CD4-positive, alpha-beta memory T cell (primary cell): ENCODE results near the gene PALLD. TPM values are rescaled to one million over a fixed set of nuclear protein-coding genes. Genes with fewer than 3 reads are reported as not detected.

Source experiments
- CTCF ChIA-PET: fragments of 350-600 bp; sonication (Branson Sonifier 250); formaldehyde crosslinking; loops from one replicate; lab custom pipeline; 2021; ENCODE audit warnings: inconsistent platforms; ENCODE audit not compliant: partially characterized antibody; lab: Charles Lee
- POLR2A ChIA-PET: fragments of 350-600 bp; sonication (Branson Sonifier 250); formaldehyde crosslinking; loops from one replicate; lab custom pipeline; 2021; ENCODE audit not compliant: partially characterized antibody; lab: Charles Lee
- DNase-seq, 5 donors: peaks; one replicate each; pipeline versions ENCODE4 v3.0.0 to v3.0.0-alpha.2; 2020 to 2022; ENCODE audit warnings: mixed read lengths in 1 of 5
- H3K27ac ChIP-seq: one replicate; pipeline ENCODE4 v1.7.0; 2013; ENCODE audit warnings: low read depth, low read length
- H3K27me3 ChIP-seq: 2 replicates; pipeline ENCODE4 v1.7.0; 2013; ENCODE audit warnings: mild to moderate bottlenecking, low read length, moderate library complexity; ENCODE audit not compliant: insufficient read depth
- H3K36me3 ChIP-seq: 2 replicates; pipeline ENCODE4 v1.7.0; 2013; ENCODE audit warnings: mild to moderate bottlenecking, low read length, moderate library complexity; ENCODE audit not compliant: insufficient read depth
- H3K4me1 ChIP-seq: 2 replicates; pipeline ENCODE4 v1.7.0; 2013; ENCODE audit warnings: mild to moderate bottlenecking, low read length, moderate library complexity; ENCODE audit not compliant: insufficient read depth
- H3K4me3 ChIP-seq, 2 donors: one replicate each; pipeline ENCODE4 v1.7.0; 2013; ENCODE audit warnings: low read length in 2 of 2, mild to moderate bottlenecking in 1 of 2
- H3K9me3 ChIP-seq, 2 donors: one replicate each; pipeline ENCODE4 v1.7.0; 2013; ENCODE audit warnings: low read length in 2 of 2, control low read depth in 1 of 2; ENCODE audit not compliant: control insufficient read depth in 1 of 2
- H3K27ac Mint-ChIP-seq, 7 donors: one replicate each; pipeline ENCODE4 v1.8.0; 2020 to 2021; ENCODE audit warnings: mixed read lengths in 7 of 7, mild to moderate bottlenecking in 6 of 7, inconsistent platforms in 3 of 7, moderate library complexity in 3 of 7
- H3K27me3 Mint-ChIP-seq, 2 donors: one replicate each; pipeline ENCODE4 v1.8.0; 2020 to 2021; ENCODE audit warnings: mixed read lengths in 2 of 2
- H3K36me3 Mint-ChIP-seq, 2 donors: one replicate each; pipeline ENCODE4 v1.8.0; 2020 to 2021; ENCODE audit warnings: mixed read lengths in 2 of 2, inconsistent platforms in 1 of 2, mild to moderate bottlenecking in 1 of 2
- H3K4me1 Mint-ChIP-seq, 4 donors: one replicate each; pipeline ENCODE4 v1.8.0; 2020 to 2021; ENCODE audit warnings: mixed read lengths in 4 of 4, mild to moderate bottlenecking in 1 of 4
- H3K4me3 Mint-ChIP-seq, 8 donors: one replicate each; pipeline ENCODE4 v1.8.0; 2020 to 2021; ENCODE audit warnings: mixed read lengths in 8 of 8, mild to moderate bottlenecking in 7 of 8, moderate library complexity in 6 of 8, inconsistent platforms in 3 of 8
- H3K9me3 Mint-ChIP-seq, 8 donors: one replicate each; pipeline ENCODE4 v1.8.0; 2020 to 2021; ENCODE audit warnings: mixed read lengths in 8 of 8, mild to moderate bottlenecking in 5 of 8, inconsistent platforms in 3 of 8, moderate library complexity in 1 of 8
- intact Hi-C: fragments of 100-400 bp; cut with micrococcal nuclease; formaldehyde crosslinking; loops from one replicate; pipeline ENCODE4 v1.15.1; 2023
- polyA plus RNA-seq, 2 donors: library from polyadenylated mRNA; unstranded; fragments of 300-500 nt; fragmentation: Illumina TruSeq; gene quantifications; one replicate each; pipeline ENCODE4 v1.2.3, GENCODE V29; 2021
- total RNA-seq, 2 experiments: library from RNA; stranded (reverse); gene quantifications; one replicate each; pipeline ENCODE4 v1.2.3, GENCODE V29; 2021

PALLD gene
- total and polyA plus RNA-seq, 4 experiments from 2014 or later: 0.55 to 1.4 (median 1.0) TPM; not detected in 1

DNA sequence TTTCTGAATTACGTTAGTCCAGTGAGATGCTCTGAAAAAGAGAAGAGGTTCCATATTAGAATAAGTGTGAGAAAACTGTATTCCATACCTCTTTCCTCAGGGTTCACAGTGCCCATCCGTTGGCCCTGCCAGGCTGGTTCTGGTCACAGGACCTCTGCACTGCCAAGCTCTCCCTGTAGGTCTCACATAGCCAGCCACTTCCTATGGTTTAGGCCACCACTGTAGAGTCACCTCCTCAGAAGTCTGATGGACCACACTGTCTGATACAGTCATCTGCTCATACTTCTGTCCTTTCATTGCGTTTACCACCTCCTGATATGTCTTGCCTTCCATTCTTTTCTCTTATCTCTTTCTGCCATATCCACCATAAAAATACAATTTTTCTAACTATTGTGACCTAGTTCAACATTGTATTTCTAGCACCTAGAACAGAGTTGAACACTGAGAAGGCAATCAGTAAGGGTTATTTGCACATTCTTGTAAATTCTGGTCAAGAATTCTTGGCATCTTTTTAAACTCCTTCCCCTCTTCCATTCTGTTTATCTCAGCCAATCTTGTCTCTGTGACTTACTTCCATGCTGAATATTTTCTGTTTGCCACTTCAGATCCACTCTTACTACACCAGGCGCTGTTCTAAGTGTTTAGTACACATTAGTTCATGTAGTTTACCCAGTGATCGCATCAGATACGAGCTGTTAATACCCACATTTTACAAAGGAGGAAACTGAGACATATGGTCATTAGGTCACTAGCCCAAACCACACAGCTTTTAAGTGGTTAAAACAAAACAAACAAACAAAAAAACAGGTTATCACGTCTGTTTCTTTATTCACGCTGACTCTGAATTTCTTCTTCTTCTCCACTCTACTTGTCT lies 387.6 kb downstream of the PALLD start:
- intact Hi-C loops: no loop called here
- H3K36me3 ChIP-seq: no peaks in the 10 kb centered on the region
- no peak overlapping the region for H3K4me3 ChIP-seq
- Mint-ChIP-seq H3K4me1 (no peaks in the 10 kb centered on the region), H3K27ac (no peak overlapping the region), H3K27me3 (peaks cover 16 to 18% of the 10 kb centered on the region in 2 donors), H3K9me3 (peaks cover 0 to 4% (median 0%) of the 10 kb centered on the region in 8 donors), H3K4me3 (peak overlapping the region in 1 of 8 donors; percentile 22), H3K36me3 (no peaks in the 10 kb centered on the region)
- POLR2A ChIA-PET: no interaction called here
- CTCF ChIA-PET: no interaction called here
- no peaks in the 10 kb centered on the region for H3K4me1 ChIP-seq
- no peak for DNase-seq
- no peak overlapping the region for H3K27ac ChIP-seq
- no peaks in the 10 kb centered on the region for H3K9me3 ChIP-seq
- H3K27me3 ChIP-seq: peaks cover under 1% of the 10 kb centered on the region

DNA sequence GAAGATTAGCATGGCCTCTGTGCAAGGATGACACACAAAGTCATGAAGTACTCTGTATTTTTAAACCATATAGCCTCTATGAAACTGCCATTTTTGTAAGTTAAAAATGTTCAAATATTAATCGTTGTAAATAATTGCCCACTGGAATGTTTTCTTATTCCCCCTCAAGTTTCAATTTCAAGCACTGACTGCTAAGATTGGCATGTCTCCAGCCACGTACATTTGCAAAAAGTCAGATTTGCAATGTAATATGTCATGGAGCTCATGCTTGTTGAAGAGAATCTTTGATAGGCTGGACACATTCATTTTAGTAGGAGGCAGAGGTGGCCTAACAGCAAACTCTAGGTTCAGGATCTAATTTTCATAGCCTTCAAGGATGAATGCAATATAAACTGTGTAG lies 388.5 kb downstream of the PALLD start:
- Mint-ChIP-seq H3K4me3 (no peak overlapping the region), H3K4me1 (no peaks in the 10 kb centered on the region), H3K36me3 (no peaks in the 10 kb centered on the region), H3K9me3 (peaks cover 0 to 4% (median 0%) of the 10 kb centered on the region in 8 donors), H3K27me3 (peaks cover 10% of the 10 kb centered on the region in 2 donors), H3K27ac (no peak overlapping the region)
- ChIA-PET POLR2A (no interaction called here), CTCF (no interaction called here)
- Histone ChIP-seq H3K4me3 (no peak overlapping the region), H3K27me3 (no peaks in the 10 kb centered on the region), H3K27ac (no peak overlapping the region), H3K4me1 (no peaks in the 10 kb centered on the region), H3K36me3 (no peaks in the 10 kb centered on the region), H3K9me3 (no peaks in the 10 kb centered on the region)
- no peak for DNase-seq
- intact Hi-C loops: no loop called here

DNA sequence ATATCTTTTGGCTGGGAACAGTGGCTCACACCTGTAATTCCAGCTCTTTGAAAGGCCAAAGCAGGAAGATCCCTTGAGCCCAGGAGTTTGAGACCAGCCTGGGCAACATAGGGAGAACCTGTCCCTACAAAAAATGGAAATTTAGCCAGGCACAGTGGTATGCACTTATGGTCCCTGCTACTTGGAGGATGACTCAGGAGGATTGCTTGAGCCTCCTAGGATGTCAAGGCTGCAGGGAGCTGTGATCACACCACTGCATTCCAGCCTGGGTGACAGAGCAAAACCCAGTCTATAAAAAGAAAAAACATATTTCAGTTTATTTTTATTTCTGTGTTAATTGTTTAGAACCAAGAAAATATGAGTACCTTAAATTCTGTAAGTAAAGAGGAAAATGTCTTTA lies 389.5 kb downstream of the PALLD start:
- DNase-seq: no peak
- Histone ChIP-seq H3K27ac (no peak overlapping the region), H3K27me3 (no peaks in the 10 kb centered on the region), H3K36me3 (no peaks in the 10 kb centered on the region), H3K4me1 (no peaks in the 10 kb centered on the region), H3K9me3 (no peaks in the 10 kb centered on the region), H3K4me3 (no peak overlapping the region)
- ChIA-PET POLR2A (no interaction called here), CTCF (no interaction called here)
- no peaks in the 10 kb centered on the region for H3K9me3 Mint-ChIP-seq
- no peaks in the 10 kb centered on the region for H3K4me1 Mint-ChIP-seq
- no peak overlapping the region for H3K27ac Mint-ChIP-seq
- no peaks in the 10 kb centered on the region for H3K36me3 Mint-ChIP-seq
- intact Hi-C loops: no loop called here
- no peak overlapping the region for H3K4me3 Mint-ChIP-seq
- peaks cover 5 to 6% of the 10 kb centered on the region in 2 donors for H3K27me3 Mint-ChIP-seq

DNA sequence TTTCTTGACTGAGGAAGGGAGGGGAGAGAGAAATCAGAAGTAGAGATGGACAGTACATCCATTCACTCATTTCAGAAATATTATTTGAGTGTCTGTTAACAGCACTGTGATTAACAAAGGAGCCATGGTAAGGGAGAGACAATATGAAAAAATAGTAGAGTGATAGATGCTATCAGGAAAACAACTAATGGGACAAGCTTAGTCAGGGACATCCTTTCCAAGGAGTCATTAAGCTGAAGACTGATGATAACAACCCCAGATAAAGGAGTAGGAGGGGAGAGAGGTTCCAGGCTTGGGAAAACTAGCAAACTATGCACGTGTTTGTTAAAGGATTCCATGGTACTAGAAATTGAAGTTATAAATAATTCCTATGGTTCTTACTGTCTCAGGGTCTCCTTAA lies 391.0 kb downstream of the PALLD start:
- no peaks in the 10 kb centered on the region for H3K27me3 ChIP-seq
- Mint-ChIP-seq H3K36me3 (no peaks in the 10 kb centered on the region), H3K27ac (no peak overlapping the region), H3K9me3 (no peaks in the 10 kb centered on the region), H3K27me3 (peaks cover 0 to 1% of the 10 kb centered on the region in 2 donors), H3K4me3 (no peak overlapping the region), H3K4me1 (no peaks in the 10 kb centered on the region)
- H3K27ac ChIP-seq: no peak overlapping the region
- no peaks in the 10 kb centered on the region for H3K36me3 ChIP-seq
- POLR2A ChIA-PET: no interaction called here
- intact Hi-C loops: no loop called here
- no peaks in the 10 kb centered on the region for H3K4me1 ChIP-seq
- no peak for DNase-seq
- no peak overlapping the region for H3K4me3 ChIP-seq
- CTCF ChIA-PET: no interaction called here
- no peaks in the 10 kb centered on the region for H3K9me3 ChIP-seq

DNA sequence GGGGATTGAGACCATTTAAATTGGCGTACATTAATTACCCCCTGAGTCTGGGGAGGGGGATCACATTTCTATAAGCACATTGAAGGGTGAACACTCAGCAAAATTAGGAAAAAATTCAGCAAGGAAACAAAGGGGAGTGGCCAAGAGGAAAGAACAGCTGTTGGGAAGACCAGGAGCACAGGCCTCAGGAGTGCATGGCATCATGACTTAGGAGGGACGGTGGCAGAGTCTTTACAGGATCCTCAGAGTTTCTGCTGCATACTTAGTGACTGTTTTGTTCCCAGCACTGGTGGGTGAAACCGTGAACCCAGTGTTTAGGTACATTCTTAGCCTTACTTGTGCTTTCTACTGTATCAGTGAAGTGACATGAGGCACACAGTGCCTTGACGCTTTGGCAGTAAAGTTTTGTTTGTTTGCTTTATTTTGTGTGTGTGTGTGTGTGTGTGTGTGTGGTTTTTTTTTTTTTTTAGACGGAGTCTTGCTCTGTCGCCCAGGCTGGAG lies 391.9 kb downstream of the PALLD start:
- ChIA-PET CTCF (no interaction called here), POLR2A (no interaction called here)
- Histone ChIP-seq H3K27me3 (no peaks in the 10 kb centered on the region), H3K27ac (no peak overlapping the region), H3K4me3 (no peak overlapping the region), H3K9me3 (no peaks in the 10 kb centered on the region), H3K4me1 (no peaks in the 10 kb centered on the region), H3K36me3 (no peaks in the 10 kb centered on the region)
- Mint-ChIP-seq H3K27ac (no peak overlapping the region), H3K27me3 (peaks cover 0 to 1% of the 10 kb centered on the region in 2 donors), H3K9me3 (no peaks in the 10 kb centered on the region), H3K36me3 (peaks cover 0 to 2% of the 10 kb centered on the region in 2 donors), H3K4me1 (no peaks in the 10 kb centered on the region), H3K4me3 (no peak overlapping the region)
- intact Hi-C loops: no loop called here
- DNase-seq: no peak

DNA sequence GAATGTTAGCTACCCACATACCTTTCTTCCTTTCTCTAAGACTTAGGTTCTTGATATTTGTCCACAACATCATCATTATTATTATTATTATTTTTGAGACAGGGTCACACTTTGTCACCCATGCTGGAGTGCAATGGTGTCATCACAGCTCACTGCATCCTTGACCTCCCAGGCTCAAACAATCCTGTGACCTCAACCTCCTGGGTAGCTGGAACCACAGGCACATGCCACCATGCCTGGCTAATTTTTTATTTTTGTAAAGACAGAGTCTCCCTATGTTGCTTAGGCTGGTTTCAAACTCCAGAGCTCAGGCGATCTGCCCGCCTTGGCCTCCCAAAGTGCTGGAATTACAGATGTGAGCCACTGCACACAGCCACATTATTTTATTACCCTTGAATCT lies 394.2 kb downstream of the PALLD start:
- peaks cover 0 to 1% of the 10 kb centered on the region in 2 donors for H3K27me3 Mint-ChIP-seq
- no peaks in the 10 kb centered on the region for H3K9me3 Mint-ChIP-seq
- Histone ChIP-seq H3K27ac (no peak overlapping the region), H3K27me3 (no peaks in the 10 kb centered on the region), H3K36me3 (no peaks in the 10 kb centered on the region), H3K9me3 (no peaks in the 10 kb centered on the region), H3K4me3 (no peak overlapping the region), H3K4me1 (no peaks in the 10 kb centered on the region)
- DNase-seq: no peak
- no peaks in the 10 kb centered on the region for H3K4me1 Mint-ChIP-seq
- CTCF ChIA-PET: no interaction called here
- intact Hi-C loops: no loop called here
- H3K36me3 Mint-ChIP-seq: peaks cover 0 to 3% of the 10 kb centered on the region in 2 donors
- H3K4me3 Mint-ChIP-seq: no peak overlapping the region
- no peak overlapping the region for H3K27ac Mint-ChIP-seq
- POLR2A ChIA-PET: no interaction called here

DNA sequence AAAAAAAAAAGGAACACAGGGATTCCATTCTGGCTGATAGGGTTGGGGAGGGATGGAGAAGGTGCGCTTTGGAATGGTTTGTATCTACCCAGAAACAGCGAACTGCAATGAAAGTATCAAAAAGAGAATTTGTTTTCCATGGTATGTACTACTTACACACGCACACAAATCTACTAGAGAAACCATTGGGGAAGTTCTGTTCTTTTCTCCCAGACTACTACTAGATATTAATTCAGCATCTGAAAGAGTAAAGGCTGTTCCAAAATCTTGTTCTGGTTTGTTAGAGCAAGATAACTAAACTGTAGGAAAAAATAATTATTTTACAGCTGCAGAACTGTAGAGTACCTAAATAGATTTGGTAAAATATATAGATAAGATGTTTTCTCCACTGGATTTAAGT lies 394.8 kb downstream of the PALLD start:
- ChIA-PET CTCF (interaction anchor here (1.4 kb wide), 1 partner anchor 33 kb away, joined by 3 read pairs; no protein-coding TSS in a partner anchor), POLR2A (no interaction called here)
- no peaks in the 10 kb centered on the region for H3K36me3 ChIP-seq
- no peaks in the 10 kb centered on the region for H3K9me3 ChIP-seq
- intact Hi-C loops: no loop called here
- Mint-ChIP-seq H3K27me3 (peaks cover 0 to 1% of the 10 kb centered on the region in 2 donors), H3K4me3 (no peak overlapping the region), H3K4me1 (no peaks in the 10 kb centered on the region), H3K9me3 (no peaks in the 10 kb centered on the region), H3K36me3 (peaks cover 0 to 3% of the 10 kb centered on the region in 2 donors), H3K27ac (no peak overlapping the region)
- no peak overlapping the region for H3K27ac ChIP-seq
- no peak for DNase-seq
- H3K27me3 ChIP-seq: no peaks in the 10 kb centered on the region
- H3K4me1 ChIP-seq: no peaks in the 10 kb centered on the region
- H3K4me3 ChIP-seq: no peak overlapping the region
